NCI-H2081 treated with DMSO at 0.1 percent for 48 hours (cell line): ENCODE data around the gene TBC1D14.

Experiments used
- DNase-seq: peaks from one replicate; lab custom pipeline; 2025; lab: John Stamatoyannopoulos, UW

The TBC1D14 gene

DNA sequence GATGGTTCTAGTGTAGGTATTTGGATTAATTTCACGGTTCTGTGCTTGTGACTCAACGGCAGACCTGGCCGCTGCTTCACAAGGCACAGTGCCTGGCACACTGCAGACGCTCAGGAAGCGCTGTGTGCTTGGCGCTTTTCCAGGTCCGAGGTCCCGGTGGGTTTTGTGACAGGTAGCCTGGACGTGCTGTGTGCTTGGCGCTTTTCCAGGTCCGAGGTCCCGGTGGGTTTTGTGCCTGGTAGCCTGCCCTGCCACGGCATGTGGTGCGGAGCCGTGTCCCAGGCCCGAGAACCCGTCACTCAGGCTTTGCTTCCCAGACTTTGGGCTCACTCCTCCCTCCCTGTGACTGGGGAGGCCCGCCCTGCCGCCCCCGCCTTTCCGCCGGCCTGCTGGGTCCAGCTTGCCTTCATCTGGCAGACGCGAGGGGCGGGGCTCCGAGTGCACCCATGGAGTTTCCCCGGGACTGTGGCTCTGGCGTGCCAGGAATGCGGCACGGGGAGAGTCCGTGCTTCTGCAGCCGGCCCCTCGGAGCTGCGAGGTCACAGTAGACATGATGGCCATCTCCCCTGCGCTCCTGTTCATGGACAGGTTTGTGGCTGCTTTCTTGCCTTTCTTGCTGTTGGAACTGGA is 44.2 kb downstream of the TBC1D14 start:
- no peak for DNase-seq

DNA sequence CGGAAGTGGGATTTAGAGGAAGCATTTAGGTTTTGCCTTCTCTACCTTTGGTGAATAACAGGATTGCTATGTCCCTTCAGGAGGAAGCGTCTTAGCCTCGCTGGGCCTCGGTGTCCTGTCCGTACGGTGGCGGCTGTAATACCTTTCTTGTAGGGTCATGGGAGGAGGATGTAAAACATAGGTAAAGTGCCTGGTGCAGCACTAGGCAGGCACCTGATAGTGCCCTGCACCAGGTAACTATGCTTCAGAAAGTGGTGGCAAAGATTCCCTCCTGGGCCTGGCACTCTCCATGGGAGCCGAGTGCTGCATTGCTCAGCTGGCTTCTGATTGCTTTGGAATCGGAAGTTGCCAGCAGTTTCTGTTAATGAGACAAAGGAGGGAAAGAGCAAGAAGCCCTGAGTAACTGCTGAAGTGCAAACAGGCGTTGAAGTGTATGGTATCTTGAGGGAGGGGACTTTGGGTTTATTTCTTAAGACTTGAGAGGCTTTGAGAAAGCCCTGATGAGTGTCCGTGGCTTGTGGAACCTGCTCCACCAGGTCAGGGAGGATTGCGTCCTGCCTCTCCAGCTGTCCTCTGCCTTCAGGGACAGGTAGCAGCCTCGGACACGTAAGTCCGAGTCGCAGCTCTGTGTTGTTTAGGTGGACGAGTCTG is 45.8 kb downstream of the TBC1D14 start:
- DNase-seq, result no peak

DNA sequence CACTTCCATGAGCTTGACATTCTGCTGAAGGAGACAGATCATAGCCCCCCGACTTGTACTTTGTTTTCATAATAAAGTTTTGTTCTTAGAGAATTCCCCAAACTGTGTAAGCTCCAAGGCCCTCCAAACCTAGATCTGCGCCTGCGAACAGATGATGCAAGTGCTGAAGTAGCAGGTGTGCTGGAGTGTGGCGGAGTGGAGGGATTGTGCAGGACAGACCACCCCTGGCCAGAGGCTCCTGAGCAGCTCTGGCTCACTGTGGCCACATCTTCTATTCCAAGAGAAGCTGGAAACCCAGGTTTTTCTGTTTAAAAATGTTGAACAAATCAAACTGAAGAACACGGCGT is 46.4 kb downstream of the TBC1D14 start:
- DNase-seq, result no peak

DNA sequence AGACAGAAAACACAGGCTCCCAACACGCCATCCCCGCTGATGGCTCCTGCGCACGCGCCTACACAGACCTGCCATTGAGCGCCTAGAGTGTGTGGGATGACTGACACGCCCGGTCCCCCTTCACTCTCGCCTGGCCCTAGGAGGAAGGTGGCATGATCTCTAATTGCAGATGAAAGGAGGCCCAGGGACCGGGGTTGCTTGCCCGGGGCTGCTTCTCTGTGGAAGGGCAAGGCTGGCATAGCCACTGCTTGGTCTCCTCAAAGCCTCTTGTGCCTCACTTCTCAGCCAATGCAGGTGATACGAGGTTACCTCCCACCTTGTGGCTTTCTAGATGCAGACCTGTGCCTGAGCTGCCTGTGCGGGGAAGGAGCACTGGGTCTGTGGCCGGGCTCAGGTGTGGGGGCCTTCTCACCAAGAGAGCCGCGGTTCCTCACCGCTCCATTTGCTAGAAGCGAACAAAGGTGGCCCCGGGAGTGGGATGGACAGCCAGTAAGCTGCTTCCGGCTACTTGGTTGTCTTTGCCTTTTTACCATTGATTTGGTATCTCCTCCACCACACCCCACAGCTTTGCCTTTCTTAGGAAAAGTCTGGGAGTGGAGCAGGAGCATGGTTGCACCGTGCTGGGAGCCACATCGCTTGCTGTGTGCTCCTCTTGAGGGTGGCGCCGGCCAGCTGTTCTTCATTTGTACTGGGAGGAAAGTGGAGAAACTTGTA is 47.0 kb downstream of the TBC1D14 start:
- no peak for DNase-seq

DNA sequence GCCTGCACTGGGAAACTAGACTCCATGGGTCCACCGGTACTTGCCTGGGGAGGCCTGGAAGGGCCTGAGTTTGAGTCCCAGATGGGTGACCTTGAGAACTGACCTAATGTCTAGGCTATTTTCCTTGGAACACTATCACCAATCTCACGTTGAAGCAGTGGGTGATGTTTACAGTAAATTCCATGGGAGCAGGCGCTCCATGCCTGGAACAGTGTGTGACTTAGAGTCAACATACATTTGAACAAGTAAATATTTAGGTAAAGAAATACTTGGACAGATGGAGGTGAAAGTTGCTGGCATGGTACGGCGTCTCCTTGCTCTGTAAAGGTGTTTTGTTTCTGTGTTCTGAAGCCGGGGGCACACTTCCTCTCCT is 47.5 kb downstream of the TBC1D14 start:
- DNase-seq, result no peak

DNA sequence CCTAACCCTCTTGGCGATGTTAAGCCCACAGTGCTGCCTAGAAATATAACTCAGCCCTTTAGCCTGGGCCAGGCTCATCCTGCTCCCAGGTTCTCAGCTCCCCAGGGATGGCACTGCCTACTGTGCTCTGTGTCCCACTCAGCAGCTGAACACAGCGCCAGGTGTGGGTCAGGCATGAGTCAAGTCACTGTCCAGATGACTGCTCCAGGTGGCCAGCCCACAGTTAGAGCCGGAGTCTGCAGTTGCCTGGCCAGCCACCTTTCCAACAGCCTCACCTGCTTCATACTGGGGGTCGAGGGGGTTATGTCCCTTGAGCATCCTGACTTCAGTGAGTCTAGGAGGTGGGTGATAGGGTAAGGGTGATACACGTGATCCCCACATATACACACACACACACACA is 48.4 kb downstream of the TBC1D14 start:
- no peak for DNase-seq

DNA sequence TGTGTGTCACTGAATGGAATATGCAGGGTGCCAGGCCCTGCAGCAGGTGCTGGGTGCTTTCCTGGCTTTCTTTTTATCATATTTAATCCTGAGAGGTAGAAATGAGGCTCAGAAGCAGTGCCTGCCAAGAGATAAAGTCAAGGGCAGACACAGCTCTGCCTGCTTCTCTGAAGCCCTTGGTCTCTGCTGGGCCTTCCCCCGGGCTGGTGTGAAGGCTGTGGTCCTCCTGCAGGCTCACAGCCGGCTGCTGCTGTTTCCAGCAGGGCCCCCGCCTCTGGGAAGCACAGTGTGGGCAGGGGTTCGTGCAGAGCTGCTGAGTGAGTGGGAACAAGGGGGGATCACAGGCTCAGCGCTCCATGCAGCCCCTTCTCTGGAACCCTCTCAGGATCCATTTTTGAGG is 49.6 kb downstream of the TBC1D14 start:
- DNase-seq, result no peak

DNA sequence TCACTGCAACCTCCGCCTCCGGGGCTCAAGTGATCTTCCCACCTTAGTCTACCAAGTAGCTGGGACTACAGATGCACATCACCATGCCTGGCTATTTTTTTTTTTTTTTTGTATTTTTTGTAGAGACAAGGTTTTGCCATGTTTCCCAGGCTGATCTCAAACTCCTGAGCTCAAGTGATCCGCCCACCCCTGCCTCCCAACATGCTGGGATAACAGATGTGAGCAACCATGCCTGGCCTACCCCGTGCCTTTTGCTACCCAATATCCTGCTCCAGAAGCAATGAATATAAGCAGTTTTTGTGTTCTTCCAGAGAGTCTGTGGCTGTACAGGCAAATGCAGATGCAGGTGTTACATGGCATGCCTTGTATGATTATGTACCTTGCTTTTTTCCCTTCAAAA is 50.5 kb downstream of the TBC1D14 start:
- DNase-seq, result no peak

DNA sequence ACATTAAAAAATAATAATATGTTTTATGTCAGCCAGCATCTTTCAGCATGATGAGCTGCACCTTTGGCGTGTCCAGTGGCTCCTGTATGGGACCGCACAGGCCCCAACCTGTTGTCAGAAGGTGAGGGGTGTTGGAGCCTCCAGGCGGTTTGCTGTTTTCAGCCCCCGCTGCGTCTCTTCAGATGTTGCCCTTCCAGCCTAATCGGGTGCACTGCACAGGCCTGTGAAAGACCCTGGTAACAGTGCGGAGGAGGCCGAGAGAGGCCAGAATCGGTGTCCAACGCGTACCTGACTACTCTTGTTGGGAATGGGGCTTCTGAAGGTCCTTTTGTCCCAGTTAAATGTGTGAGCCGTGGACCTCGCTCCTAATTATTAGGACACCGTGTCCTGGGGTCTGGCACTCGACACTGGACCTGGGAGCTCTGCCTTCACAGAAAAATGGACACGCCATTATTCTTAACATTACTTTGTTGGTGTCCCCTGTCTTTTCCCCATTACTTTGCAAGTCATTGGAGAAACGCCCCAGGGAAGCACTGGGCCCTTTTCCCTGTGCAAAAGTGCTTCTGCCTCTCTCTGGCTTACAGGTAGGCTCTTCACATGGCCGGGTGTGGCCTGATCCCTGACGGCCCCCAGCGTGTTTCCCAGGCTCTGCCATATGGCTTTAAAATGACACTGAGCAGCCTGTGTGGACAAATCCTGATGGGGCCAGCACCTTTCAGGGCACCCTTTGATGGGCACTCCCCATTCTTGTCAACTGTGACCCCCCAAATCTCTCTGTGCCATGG is 51.2 kb downstream of the TBC1D14 start:
- no peak for DNase-seq

DNA sequence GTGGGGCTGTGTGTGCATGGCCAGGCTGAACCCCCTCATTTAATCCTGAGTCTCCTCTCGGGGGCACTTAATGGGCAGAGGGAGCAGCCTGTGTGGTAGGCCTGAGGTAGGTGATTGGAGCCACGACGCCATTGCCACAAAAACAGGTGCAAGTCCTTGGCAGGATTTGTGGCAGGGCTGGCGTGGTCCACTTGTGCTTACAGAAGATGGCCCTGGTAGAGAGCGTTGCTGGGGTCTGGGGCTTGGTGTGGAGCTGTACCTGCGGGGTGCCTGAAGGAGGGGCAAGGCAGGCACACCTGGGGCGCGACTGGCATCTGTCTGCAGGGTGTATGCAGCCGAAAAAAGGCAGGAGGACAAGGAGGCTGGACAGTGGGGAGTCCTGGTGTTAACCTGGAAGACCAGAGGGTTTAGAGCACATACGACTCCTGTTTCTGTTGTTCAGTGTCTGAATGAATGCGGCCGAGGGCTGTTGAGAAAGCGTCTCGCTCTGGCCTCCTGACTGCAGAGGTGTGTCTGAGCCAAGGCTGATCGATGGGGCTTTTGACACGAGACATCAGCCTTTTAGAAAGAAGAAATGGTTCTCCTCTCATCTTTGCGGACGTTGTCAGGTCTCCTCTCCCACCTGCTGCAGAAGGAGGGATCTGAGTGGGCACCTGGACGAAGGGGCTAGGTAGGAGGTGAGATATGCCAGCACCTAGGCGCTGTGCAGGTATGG is 52.0 kb downstream of the TBC1D14 start:
- no peak for DNase-seq

DNA sequence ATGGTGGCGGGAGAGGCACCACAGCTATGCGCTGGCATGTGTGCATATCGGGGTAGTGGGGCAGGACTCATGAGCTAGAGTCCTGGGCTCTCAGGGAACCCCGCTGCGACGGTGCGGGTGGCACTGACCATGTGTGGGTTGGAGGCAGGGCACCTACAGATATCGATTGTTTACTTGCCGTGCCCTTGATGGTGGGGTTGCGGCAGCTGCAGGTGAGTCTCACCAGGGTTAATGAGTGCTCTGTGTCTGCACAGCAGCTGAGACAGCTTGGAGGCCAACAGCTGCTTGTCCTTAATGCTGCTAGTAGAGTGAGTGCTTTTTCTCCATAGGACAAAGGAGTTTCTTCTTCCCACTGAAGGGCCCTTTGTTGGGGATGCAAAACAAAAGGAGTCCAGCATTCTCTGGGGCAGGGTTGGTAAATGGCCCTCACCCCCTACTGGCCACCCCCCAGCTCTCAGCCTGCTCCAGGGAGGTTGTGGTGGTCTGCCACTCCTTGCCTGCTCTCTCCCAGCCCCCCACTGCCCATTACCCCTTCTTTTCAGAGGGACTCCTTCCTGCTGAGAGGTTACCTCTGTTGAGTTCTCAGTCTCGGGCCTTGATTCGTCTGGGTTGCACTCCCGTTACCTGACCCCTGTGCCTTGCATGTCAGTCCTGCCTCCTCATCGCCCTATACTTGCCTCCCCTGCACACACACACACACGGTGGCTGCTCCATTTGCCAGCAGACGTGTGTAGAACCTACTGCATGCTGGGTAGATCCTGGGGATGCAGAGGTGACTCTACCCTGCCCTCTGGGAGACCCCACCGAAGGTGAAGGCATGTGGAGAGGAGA is 52.8 kb downstream of the TBC1D14 start:
- DNase-seq, result no peak

DNA sequence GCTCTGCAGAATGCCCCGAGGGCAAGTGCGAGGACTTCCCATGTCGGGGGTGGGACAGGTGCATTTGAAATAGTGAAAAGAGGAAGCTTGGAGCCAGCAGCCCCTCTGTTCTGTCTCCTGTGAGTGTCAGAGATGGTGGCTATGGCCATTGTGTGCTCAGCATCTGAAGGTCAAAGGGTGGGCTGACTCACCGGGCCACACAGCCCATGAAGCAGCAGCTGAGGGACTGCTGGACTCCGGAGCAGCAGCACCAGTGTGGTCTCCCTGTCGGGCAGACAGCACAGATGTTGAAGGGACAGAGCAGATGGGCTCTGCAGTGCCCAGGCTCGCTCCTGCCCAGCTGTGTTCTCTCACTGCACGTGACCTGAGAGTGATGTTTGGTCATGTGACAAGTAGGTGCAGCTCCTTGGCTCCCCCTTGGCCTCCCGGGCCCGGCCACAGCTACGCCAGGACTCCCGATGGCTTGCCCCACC is 53.5 kb downstream of the TBC1D14 start:
- no peak for DNase-seq

DNA sequence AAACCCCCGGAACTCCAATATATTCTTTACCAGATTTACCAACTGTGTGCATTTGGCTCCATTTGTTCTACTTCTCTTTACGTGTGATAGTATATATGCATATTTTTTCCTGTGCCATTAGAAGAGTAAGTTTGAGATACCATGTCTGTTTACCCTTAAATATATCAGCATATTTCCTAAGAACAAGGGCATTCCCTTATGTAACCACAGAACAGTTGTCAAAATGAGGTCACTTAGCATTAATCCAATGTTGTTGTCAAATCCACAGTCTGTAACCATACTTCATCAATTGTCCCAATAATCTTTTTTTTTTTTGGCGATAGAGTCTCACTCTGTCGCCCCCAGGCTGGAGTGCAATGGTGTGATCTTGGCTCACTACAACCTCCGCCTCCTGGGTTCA is 55.2 kb downstream of the TBC1D14 start:
- DNase-seq, result no peak

DNA sequence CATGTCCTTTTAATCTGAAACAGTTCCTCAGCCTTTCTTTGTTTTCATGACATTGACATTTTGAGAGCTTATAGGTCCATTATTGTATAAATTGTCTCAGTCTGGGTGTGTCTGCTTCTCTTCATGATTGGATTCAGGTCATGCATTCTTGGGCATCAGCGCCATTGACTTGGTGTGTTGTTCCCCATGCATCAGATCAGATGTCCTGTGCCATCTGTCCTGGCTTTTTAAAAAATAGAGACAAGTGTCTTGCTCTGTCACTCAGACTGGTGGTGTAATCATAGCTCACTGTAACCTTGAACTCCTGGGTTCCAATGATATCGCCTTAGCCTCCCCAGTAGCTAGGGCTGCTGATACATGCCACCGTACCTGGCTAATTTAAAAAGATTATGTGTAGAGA is 55.7 kb downstream of the TBC1D14 start:
- DNase-seq, result no peak

DNA sequence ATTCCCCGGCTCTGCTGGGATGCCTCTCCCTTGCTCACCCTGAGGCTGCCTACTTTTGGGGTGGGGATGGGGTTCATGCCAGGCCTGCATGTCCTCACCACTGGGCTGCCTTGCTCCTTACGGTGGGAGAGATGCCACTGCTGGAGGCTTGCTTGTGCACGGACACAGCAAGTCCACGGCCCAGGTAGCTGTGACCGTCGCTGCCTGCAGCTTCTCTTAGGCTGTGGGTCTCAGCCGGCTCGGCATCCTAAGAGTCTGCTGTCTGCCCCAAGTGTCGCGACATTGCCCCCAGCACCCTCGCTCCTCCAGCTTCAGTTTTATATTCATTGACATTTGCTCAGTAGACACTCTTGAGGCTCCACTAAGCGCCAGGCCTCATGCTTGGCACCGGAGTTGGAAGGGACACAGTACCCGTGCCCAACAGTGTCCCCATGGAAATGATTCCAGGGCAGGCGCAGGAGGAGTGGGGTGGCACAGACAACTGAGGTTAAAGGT is 58.3 kb downstream of the TBC1D14 start:
- no peak for DNase-seq

DNA sequence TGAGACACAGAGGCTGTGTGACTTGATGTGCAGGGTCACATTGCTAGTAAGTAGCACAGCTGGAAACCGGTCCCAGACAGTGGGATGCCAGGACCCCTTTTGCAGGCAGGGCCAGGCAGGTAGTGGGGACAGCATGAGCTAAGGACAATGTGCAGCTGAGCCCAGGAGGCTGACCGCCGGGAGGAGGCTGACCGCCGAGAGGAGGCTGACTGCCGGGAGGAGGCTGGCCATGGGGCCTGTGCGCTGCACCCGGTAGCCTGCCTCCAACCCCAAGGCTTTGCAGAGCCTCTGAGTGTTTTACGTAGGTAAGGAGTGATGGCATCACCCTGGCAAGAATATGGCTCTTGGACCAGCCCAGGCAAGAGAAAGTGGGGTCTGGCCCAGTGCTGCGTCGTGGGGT is 58.9 kb downstream of the TBC1D14 start:
- no peak for DNase-seq

DNA sequence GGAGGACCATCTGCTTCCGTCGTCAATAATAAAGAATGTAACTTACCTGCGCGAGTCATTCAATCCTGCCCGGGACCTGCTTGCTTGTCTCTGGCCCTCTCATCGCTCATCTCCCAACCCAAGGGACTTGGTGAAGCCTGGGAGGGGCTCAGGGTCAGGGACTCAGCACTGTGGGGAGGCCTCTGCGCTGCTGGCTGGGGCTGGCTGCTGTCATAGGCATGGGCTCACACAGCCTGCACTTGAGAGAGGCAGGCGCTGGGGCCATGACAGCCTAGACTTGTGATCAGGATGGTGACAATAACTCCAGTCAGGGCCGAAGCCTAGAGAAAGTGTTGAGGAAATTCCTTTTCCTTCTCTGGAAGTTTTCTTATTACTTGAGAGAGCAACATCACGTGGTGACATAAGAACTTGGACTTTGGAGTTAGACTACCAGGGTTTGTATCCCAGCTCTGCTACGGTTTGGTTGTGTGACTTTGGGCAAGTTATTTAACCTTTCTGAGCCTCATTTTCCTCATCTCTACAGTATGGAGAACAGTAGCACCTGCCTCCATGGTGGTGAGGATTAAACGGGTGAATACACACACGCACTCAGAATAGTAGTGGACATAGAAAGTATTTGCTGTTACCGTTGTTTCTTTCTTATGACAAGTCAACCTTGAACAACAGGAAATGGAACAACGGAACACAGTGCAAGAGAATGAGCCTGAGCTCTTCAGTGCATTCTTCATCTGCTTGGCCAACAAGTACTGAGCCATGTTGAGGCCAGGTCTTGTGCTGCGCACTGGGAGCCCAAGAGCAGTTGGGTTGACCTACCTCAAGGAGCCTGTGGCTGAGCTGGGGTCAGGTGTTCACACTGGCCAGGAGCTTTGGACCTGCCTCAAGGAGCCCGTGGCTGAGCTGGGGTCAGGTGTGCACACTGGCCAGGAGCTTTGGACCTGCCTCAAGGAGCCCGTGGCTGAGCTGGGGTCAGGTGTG is 60.5 kb downstream of the TBC1D14 start:
- no peak for DNase-seq

DNA sequence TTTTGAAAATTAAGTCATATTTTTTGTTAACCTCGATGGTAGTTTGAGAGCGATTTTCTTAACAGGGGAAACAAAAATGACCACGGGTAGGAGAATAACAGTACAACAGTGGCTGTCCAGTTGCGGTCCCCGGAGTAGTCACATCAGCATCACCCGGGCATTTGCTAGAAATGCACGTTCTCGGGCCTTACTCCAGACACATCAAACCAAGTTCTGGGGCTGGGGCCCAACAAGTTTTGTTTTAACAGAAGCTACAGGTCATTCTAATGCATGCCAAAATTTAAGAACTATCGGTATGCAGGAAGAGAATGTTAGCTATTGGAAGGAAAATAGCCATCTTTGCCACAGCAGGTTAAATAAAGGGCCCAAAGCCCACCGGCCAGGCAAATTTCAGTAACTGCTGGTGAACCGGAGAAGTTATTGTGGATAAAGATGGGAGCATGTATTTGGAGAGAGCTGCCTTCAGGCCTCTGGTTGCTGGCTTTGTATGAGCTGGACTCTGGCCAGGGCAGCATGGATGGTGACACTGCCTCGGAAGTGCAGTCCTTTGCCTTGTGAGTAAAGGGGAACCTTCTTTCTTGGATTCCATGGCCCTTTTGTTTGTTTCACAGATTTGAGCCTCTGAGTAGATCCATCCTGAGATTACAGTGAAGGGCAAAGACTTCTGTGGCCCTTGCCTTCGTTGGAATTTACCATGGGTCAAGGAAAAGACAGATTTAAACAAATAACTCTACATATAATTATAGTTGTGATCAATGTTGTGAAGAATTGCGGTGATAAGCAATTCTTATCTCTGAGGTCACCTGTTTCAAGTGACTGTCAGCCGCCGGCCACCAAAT is 62.1 kb downstream of the TBC1D14 start:
- no peak for DNase-seq

DNA sequence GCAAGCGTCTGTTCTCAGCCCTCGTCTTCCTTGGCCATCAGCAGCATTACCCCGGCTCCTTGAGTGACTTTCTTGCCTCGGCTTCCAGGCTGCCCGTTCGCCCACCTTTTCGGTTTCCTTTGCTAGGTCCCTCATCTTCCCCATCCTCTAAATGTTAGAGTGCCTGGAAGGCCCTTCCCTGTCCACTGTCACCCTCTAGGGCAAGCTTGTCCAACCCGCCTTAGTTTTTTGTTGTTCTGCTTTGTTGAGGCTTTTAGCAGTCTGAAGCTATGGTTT is 62.7 kb downstream of the TBC1D14 start:
- no peak for DNase-seq
